Hepatocyte (in vitro differentiated cells): ENCODE measurements around the gene ENGASE. TPM values are rescaled to one million over a fixed set of nuclear protein-coding genes. Genes with fewer than 3 reads are reported as not detected.

ENCODE experiments used
- DNase-seq: peaks from one replicate; pipeline ENCODE4 v3.0.0-alpha.2; 2016; ENCODE audit warnings: low spot score
- H2AFZ ChIP-seq: fragments of 200-600 bp; sonication (generic); 2 replicates; pipeline ENCODE4 v1.6.0; 2016; ENCODE audit warnings: antibody characterized with exemption, mild to moderate bottlenecking
- H3K27ac ChIP-seq: fragments of 200-600 bp; sonication (generic); 2 replicates; pipeline ENCODE4 v1.5.1; 2016; ENCODE audit warnings: mild to moderate bottlenecking
- H3K27me3 ChIP-seq: fragments of 200-600 bp; sonication (generic); 2 replicates; pipeline ENCODE4 v1.6.1; 2016
- H3K36me3 ChIP-seq: fragments of 200-600 bp; sonication (generic); replicated peaks from 2 replicates; pipeline ENCODE4 v1.5.1; 2016; ENCODE audit warnings: low read depth; ENCODE audit not compliant: insufficient read depth
- H3K4me1 ChIP-seq: fragments of 200-600 bp; sonication (generic); 2 replicates; pipeline ENCODE4 v1.5.1; 2016; ENCODE audit warnings: mild to moderate bottlenecking, moderate library complexity; ENCODE audit not compliant: insufficient read depth
- H3K4me2 ChIP-seq: fragments of 200-600 bp; sonication (generic); 2 replicates; pipeline ENCODE4 v1.6.0; 2016
- H3K4me3 ChIP-seq: fragments of 200-600 bp; sonication (generic); 2 replicates; pipeline ENCODE4 v1.5.1; 2016; ENCODE audit warnings: mild to moderate bottlenecking
- H3K79me2 ChIP-seq: fragments of 200-600 bp; sonication (generic); 2 replicates; pipeline ENCODE4 v1.6.0; 2017; ENCODE audit warnings: mild to moderate bottlenecking
- H3K9me2 ChIP-seq: fragments of 200-600 bp; sonication (generic); replicated peaks from 2 replicates; pipeline ENCODE4 v1.6.0; 2017; ENCODE audit warnings: mild to moderate bottlenecking; ENCODE audit not compliant: insufficient read depth
- H3K9me3 ChIP-seq: fragments of 200-600 bp; sonication (generic); 2 replicates; pipeline ENCODE4 v1.5.1; 2016; ENCODE audit warnings: low read depth, mild to moderate bottlenecking
- H4K20me1 ChIP-seq: fragments of 200-600 bp; sonication (generic); 2 replicates; pipeline ENCODE4 v1.6.0; 2016; ENCODE audit warnings: mild to moderate bottlenecking; ENCODE audit not compliant: insufficient read depth, poor library complexity, severe bottlenecking
- CTCF ChIP-seq: fragments of 200-600 bp; sonication (generic); IDR thresholded peaks from 2 replicates; pipeline ENCODE4 v1.5.1; 2016; ENCODE audit warnings: antibody characterized with exemption, mild to moderate bottlenecking; ENCODE audit not compliant: poor library complexity
- EZH2 ChIP-seq: fragments of 200-600 bp; sonication (generic); IDR thresholded peaks from 2 replicates; pipeline ENCODE4 v1.6.1; 2016; ENCODE audit warnings: antibody characterized with exemption, mild to moderate bottlenecking, borderline replicate concordance
- EZH2phosphoT487 ChIP-seq: fragments of 200-600 bp; sonication (generic); IDR thresholded peaks from one replicate; pipeline ENCODE4 v1.6.1; 2018; ENCODE audit warnings: antibody characterized with exemption, mild to moderate bottlenecking, low read depth, moderate library complexity; ENCODE audit not compliant: unreplicated experiment, severe bottlenecking
- WGBS: methylation state at CpG from one replicate; pipeline ENCODE4 v1.1.6; 2016; ENCODE audit warnings: low lambda C conversion rate; ENCODE audit errors: missing lambda C conversion rate; 5-methylcytosine and 5-hydroxymethylcytosine counted together
- polyA plus RNA-seq: library from polyadenylated mRNA; unstranded; fragments of >200 nt; fragmentation: Nextera tagmentation; extraction: Ambion mirVana; gene quantifications from 2 replicates; pipeline ENCODE4 v1.2.1, GENCODE V29; 2016
- total RNA-seq: library from RNA; depleted of rRNA; stranded (reverse); fragments of >200 nt; gene quantifications from 2 replicates; pipeline ENCODE4 v1.2.3, GENCODE V29; 2014

Gene ENGASE
- total and polyA plus RNA-seq, 2 experiments from 2014 or later = 24.4 to 34.0 TPM

GRCh38 chr17:79082311-79083190, 7.9 kb downstream of the ENGASE start:
- H4K20me1 ChIP-seq = no peaks in the 10 kb centered on the region
- H3K4me1 ChIP-seq = no peaks in the 10 kb centered on the region
- 73% methylated on average over 41 of the region's 41 CpGs for WGBS
- H3K9me3 ChIP-seq = no peaks in the 10 kb centered on the region
- H2AFZ ChIP-seq = no peak overlapping the region
- TF ChIP-seq CTCF (peak; percentile 65), EZH2 (no peak)
- no peak overlapping the region for H3K4me3 ChIP-seq
- H3K4me2 ChIP-seq = no peak overlapping the region
- H3K79me2 ChIP-seq = no peaks in the 10 kb centered on the region
- no peaks in the 10 kb centered on the region for H3K27me3 ChIP-seq
- H3K36me3 ChIP-seq = no peaks in the 10 kb centered on the region
- H3K9me2 ChIP-seq = no peaks in the 10 kb centered on the region
- H3K27ac ChIP-seq = no peak overlapping the region
- DNase-seq = peak; percentile 73

GRCh38 chr17:79083191-79083971, 8.8 kb downstream of the ENGASE start:
- Histone ChIP-seq H4K20me1 (peaks cover 2% of the 10 kb centered on the region), H3K36me3 (no peaks in the 10 kb centered on the region), H3K9me2 (no peaks in the 10 kb centered on the region), H3K4me1 (no peaks in the 10 kb centered on the region), H3K4me3 (no peak overlapping the region), H3K27ac (no peak overlapping the region), H3K9me3 (no peaks in the 10 kb centered on the region), H3K27me3 (no peaks in the 10 kb centered on the region), H3K4me2 (no peak overlapping the region), H3K79me2 (no peaks in the 10 kb centered on the region), H2AFZ (no peak overlapping the region)
- no peak for TF ChIP-seq CTCF
- no peak for TF ChIP-seq EZH2phosphoT487
- no peak for TF ChIP-seq EZH2
- no peak for DNase-seq
- 90% methylated on average over 28 of the region's 28 CpGs for WGBS

- Histone ChIP-seq H3K36me3 (no peaks in the 10 kb centered on the region), H3K9me2 (no peaks in the 10 kb centered on the region), H3K27me3 (no peaks in the 10 kb centered on the region), H3K4me2 (no peak overlapping the region), H4K20me1 (peaks cover 2% of the 10 kb centered on the region), H3K9me3 (no peaks in the 10 kb centered on the region), H3K4me3 (no peak overlapping the region), H2AFZ (no peak overlapping the region), H3K4me1 (no peaks in the 10 kb centered on the region), H3K27ac (no peak overlapping the region), H3K79me2 (no peaks in the 10 kb centered on the region)
- TF ChIP-seq EZH2phosphoT487 = no peak
- no peak for TF ChIP-seq CTCF
- TF ChIP-seq EZH2 = no peak
- no peak for DNase-seq
- 98% methylated on average over 27 of the region's 31 CpGs for WGBS
These were observed 9.9 kb downstream of the ENGASE start for GRCh38 chr17:79084291-79085153.
